Spleen (tissue), 11 donors: ENCODE measurements around the gene SLC6A5. TPM values are rescaled to one million over a fixed set of nuclear protein-coding genes. Genes with fewer than 3 reads are reported as not detected.

Experiments used
- DNase-seq: peaks from one replicate; pipeline ENCODE4 v3.0.0-alpha.2; 2020
- H3K27ac ChIP-seq, 8 donors: fragments of 200-600 bp; sonication (generic) in 7 of 8; 1 replicate in 4 of 8; 2 replicates in 4 of 8; pipeline versions ENCODE4 v1.5.0 to v1.8.0; 2016 to 2021; ENCODE audit warnings: inconsistent platforms in 4 of 8, mild to moderate bottlenecking in 4 of 8, moderate library complexity in 1 of 8
- H3K27me3 ChIP-seq, 7 donors: fragments of 200-600 bp; sonication (generic) in 6 of 7; replicated peaks in 1 of 7; 1 replicate in 4 of 7; 2 replicates in 3 of 7; pipeline versions ENCODE4 v1.5.0 to v1.8.0; 2016 to 2021; ENCODE audit warnings: inconsistent platforms in 3 of 7, mild to moderate bottlenecking in 1 of 7
- H3K36me3 ChIP-seq, 6 donors: fragments of 200-600 bp; sonication (generic) in 5 of 6; 1 replicate in 4 of 6; 2 replicates in 2 of 6; pipeline versions ENCODE4 v1.5.0 to v1.8.0; 2016 to 2021; ENCODE audit warnings: inconsistent platforms in 2 of 6
- H3K4me1 ChIP-seq, 6 donors: fragments of 200-600 bp; sonication (generic) in 5 of 6; 1 replicate in 3 of 6; 2 replicates in 3 of 6; pipeline versions ENCODE4 v1.5.0 to v1.8.0; 2016 to 2021; ENCODE audit warnings: inconsistent platforms in 3 of 6
- H3K4me3 ChIP-seq, 8 donors: fragments of 200-600 bp; sonication (generic) in 7 of 8; 1 replicate in 4 of 8; 2 replicates in 4 of 8; pipeline versions ENCODE4 v1.5.0 to v1.8.0; 2016 to 2021; ENCODE audit warnings: inconsistent platforms in 4 of 8, mild to moderate bottlenecking in 4 of 8, moderate library complexity in 2 of 8
- H3K9me3 ChIP-seq, 8 donors: fragments of 200-600 bp; sonication (generic) in 7 of 8; 1 replicate in 4 of 8; 2 replicates in 4 of 8; pipeline versions ENCODE4 v1.5.0 to v1.8.0; 2016 to 2021; ENCODE audit warnings: inconsistent platforms in 4 of 8
- POLR2A ChIP-seq, 3 donors: fragments of 450-650 bp; IDR thresholded peaks; one replicate each; pipeline ENCODE4 v1.5.1; 2017; ENCODE audit warnings: antibody characterized with exemption in 3 of 3, mild to moderate bottlenecking in 1 of 3
- POLR2AphosphoS5 ChIP-seq, 3 donors: sonication (generic); formaldehyde crosslinking; IDR thresholded peaks; one replicate each; pipeline ENCODE4 v1.5.1; 2017; ENCODE audit warnings: antibody characterized with exemption in 3 of 3
- WGBS, 5 donors: extraction: QIAGEN DNeasy Blood & Tissue Kit in 3 of 5; methylation state at CpG; one replicate each; pipeline versions ENCODE4 v1.1.5 to v1.1.7; 2013 to 2018; 5-methylcytosine and 5-hydroxymethylcytosine counted together
- intact Hi-C: fragments of 100-400 bp; cut with DNase I; formaldehyde crosslinking; loops from one replicate; pipeline ENCODE4 v1.15.0; 2023; ENCODE audit warnings: low total_unique reads
- polyA plus RNA-seq, 3 donors: library from polyadenylated mRNA; stranded (reverse); fragments of 200-250 nt; gene quantifications; one replicate each; pipeline ENCODE4 v1.2.1, GENCODE V29; 2013
- total RNA-seq, 7 donors: library from RNA; depleted of rRNA in 3 of 7; stranded (reverse); fragments of >200 nt in 3 of 7; fragmentation: NEBNext Ultra II Directional in 4 of 7; extraction: Animal tissue kit (Norgen Biotek cat#: 25700) in 4 of 7; gene quantifications; one replicate each; pipeline versions ENCODE4 v1.1.0 to v1.2.1, GENCODE V29; 2016 to 2021
- TF ChIP-seq, protein P1 (sequence below), 11 experiments: fragments of 200-600 bp in 7 of 11; fragments of 450-650 bp in 4 of 11; sonication (generic) in 4 of 11; IDR thresholded peaks in 8 of 11; conservative IDR thresholded peaks in 3 of 11; 1 replicate in 7 of 11; 2 replicates in 4 of 11; pipeline versions ENCODE4 v1.4.0 to v1.8.0; 2016 to 2021; ENCODE audit warnings: antibody characterized with exemption in 11 of 11, inconsistent platforms in 4 of 11, mild to moderate bottlenecking in 1 of 11
- donor health status: healthy with polysubstance abuse.
- donor health status: DM: no; HTN: no; CAD: no; lungs with moderate emphysema.
- donor health status: DM: no; HTN: no; CAD: no.
- donor health status: Bipolar disorder and iron deficiency.
- donor health status: healthy.
- donor health status: DM: no; HTN: no; CAD: no.
- donor health status: DM: yes; HTN: yes; CAD: no.

The SLC6A5 gene
- total and polyA plus RNA-seq, 10 donors: not detected

- WGBS, 5 donors: 70 to 75% (median 72%) methylated on average over 2 to 6 of the region's 6 CpGs
- Histone ChIP-seq H3K27ac (no peak overlapping the region), H3K4me1 (no peaks in the 10 kb centered on the region), H3K27me3 (no peaks in the 10 kb centered on the region), H3K36me3 (no peaks in the 10 kb centered on the region), H3K9me3 (peaks cover 0 to 43% (median 8%) of the 10 kb centered on the region in 8 donors), H3K4me3 (no peak overlapping the region)
- TF ChIP-seq, protein P1, sequence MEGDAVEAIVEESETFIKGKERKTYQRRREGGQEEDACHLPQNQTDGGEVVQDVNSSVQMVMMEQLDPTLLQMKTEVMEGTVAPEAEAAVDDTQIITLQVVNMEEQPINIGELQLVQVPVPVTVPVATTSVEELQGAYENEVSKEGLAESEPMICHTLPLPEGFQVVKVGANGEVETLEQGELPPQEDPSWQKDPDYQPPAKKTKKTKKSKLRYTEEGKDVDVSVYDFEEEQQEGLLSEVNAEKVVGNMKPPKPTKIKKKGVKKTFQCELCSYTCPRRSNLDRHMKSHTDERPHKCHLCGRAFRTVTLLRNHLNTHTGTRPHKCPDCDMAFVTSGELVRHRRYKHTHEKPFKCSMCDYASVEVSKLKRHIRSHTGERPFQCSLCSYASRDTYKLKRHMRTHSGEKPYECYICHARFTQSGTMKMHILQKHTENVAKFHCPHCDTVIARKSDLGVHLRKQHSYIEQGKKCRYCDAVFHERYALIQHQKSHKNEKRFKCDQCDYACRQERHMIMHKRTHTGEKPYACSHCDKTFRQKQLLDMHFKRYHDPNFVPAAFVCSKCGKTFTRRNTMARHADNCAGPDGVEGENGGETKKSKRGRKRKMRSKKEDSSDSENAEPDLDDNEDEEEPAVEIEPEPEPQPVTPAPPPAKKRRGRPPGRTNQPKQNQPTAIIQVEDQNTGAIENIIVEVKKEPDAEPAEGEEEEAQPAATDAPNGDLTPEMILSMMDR (IDR thresholded peaks at IDR 0.05 in 8 of 11, conservative IDR thresholded peaks at IDR 0.05 in 3 of 11): no peak
- no peak for TF ChIP-seq POLR2A (IDR thresholded peaks at IDR 0.05)
- TF ChIP-seq POLR2AphosphoS5 (IDR thresholded peaks at IDR 0.05): no peak
- DNase-seq: no peak
- intact Hi-C loops: no loop called here
Observed at GRCh38 chr11:20707876-20708275, 108.5 kb downstream of the SLC6A5 start.

Other genes starting within 250 kb of the SLC6A5 start
- 10 to 100 TPM; 35.6 to 70.2 (median 43.2) TPM for gene HTATIP2, start 235.9 kb upstream of the SLC6A5 start, total RNA-seq
- gene HTATIP2, start 235.9 kb upstream of the SLC6A5 start, polyA plus RNA-seq: 10 to 100 TPM; 24.3 to 42.7 (median 30.6) TPM
- gene PRMT3, start 211.9 kb upstream of the SLC6A5 start, total RNA-seq: 10 to 100 TPM; 12.8 to 20.7 (median 14.2) TPM
- gene PRMT3, start 211.9 kb upstream of the SLC6A5 start, polyA plus RNA-seq: 1 to 10 TPM; 6.9 to 9.2 (median 8.8) TPM
- gene NELL1, start 70.0 kb downstream of the SLC6A5 start, total RNA-seq: under 1 TPM in 1 of 7 donors, not detected in 6; 0.20 TPM
- gene NELL1, start 70.0 kb downstream of the SLC6A5 start, polyA plus RNA-seq: not detected